IMR-90 (cell line): ENCODE data around the gene TMEM205.
"Not testable (repeated sequence)": the region's sequence is repeated elsewhere in the genome, so short reads cannot be mapped to it uniquely, and the experiment has no call there.

ENCODE experiments used
- CEBPB ChIP-seq: IDR thresholded peaks from 2 replicates; pipeline ENCODE4 v1.6.1; 2012; ENCODE audit warnings: low read depth, low read length, improper control_type of control experiment
- CHD1 ChIP-seq: IDR thresholded peaks from 2 replicates; pipeline ENCODE4 v1.6.1; 2012; ENCODE audit warnings: low read depth, low read length, improper control_type of control experiment
- TF ChIP-seq, protein P1 (sequence below): conservative IDR thresholded peaks from 2 replicates; pipeline ENCODE4 v1.5.1; 2012; ENCODE audit warnings: mild to moderate bottlenecking, low read depth, low read length, improper control_type of control experiment

- not testable (repeated sequence) for TF ChIP-seq CEBPB, CHD1
- TF ChIP-seq, protein P1, sequence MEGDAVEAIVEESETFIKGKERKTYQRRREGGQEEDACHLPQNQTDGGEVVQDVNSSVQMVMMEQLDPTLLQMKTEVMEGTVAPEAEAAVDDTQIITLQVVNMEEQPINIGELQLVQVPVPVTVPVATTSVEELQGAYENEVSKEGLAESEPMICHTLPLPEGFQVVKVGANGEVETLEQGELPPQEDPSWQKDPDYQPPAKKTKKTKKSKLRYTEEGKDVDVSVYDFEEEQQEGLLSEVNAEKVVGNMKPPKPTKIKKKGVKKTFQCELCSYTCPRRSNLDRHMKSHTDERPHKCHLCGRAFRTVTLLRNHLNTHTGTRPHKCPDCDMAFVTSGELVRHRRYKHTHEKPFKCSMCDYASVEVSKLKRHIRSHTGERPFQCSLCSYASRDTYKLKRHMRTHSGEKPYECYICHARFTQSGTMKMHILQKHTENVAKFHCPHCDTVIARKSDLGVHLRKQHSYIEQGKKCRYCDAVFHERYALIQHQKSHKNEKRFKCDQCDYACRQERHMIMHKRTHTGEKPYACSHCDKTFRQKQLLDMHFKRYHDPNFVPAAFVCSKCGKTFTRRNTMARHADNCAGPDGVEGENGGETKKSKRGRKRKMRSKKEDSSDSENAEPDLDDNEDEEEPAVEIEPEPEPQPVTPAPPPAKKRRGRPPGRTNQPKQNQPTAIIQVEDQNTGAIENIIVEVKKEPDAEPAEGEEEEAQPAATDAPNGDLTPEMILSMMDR = not testable (repeated sequence)
Measured at GRCh38 chr19:11340099-11340467, 6.0 kb downstream of the TMEM205 start.
